ENCODE results near the gene AMIGO1.
A peak's percentile ranks its signal among the peaks of the same experiment; 100 is the strongest.

DNA sequence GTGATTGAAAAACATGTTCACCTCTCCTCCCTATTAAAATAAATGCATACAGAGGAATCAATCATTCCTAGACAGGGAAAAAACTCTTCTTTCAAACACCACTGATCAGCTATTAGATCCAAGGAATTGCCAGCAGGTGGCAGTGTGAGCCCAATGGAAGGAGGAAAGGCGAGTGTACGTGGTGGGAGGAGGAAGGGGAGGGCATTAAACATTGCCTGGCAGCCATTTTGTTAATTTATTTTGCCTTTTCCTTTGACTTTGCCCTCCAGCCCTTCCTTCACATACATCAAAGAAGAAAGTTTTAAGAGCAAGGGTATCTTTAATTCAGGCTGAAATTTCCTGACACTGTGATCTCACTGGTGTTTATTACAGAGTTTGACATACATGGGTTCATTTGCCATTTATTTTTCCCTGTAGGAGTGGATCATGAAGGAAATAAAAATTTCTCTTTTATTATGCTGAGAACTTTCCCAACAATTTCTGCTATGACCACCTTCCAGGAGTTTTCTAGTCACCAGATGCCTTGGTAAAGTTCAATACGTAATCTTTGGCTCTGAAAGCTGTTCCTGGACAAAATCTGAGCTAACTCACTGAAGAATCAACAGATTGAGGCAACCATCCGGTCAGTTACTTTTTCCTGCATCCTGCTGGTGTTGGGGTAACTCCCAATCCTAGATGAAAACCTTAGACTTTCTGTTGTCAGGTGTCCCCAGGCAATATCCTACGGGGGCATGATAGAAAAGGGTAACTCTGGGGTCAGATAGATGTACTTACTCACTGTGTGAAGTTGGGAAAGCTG is 37.0 kb upstream of the AMIGO1 start:
- TF ChIP-seq POLR2A (IDR thresholded peaks at IDR 0.05), result no peak
- TF ChIP-seq, protein P1, sequence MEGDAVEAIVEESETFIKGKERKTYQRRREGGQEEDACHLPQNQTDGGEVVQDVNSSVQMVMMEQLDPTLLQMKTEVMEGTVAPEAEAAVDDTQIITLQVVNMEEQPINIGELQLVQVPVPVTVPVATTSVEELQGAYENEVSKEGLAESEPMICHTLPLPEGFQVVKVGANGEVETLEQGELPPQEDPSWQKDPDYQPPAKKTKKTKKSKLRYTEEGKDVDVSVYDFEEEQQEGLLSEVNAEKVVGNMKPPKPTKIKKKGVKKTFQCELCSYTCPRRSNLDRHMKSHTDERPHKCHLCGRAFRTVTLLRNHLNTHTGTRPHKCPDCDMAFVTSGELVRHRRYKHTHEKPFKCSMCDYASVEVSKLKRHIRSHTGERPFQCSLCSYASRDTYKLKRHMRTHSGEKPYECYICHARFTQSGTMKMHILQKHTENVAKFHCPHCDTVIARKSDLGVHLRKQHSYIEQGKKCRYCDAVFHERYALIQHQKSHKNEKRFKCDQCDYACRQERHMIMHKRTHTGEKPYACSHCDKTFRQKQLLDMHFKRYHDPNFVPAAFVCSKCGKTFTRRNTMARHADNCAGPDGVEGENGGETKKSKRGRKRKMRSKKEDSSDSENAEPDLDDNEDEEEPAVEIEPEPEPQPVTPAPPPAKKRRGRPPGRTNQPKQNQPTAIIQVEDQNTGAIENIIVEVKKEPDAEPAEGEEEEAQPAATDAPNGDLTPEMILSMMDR (IDR thresholded peaks at IDR 0.05), result peak; percentile 59 to 98 (median 96)

Measured in body of pancreas (tissue), 4 donors.